ENCODE data around the gene RFX4.

- no peak for TF ChIP-seq SP1 (IDR thresholded peaks at IDR 0.05; ENCODE audit: low read depth)
- TF ChIP-seq POLR2A (IDR thresholded peaks at IDR 0.05; ENCODE audit: borderline replicate concordance, extremely low read depth, insufficient read depth, insufficient read length): no peak
- no peak for TF ChIP-seq CTCF (IDR thresholded peaks at IDR 0.05 in 2 of 3, conservative IDR thresholded peaks at IDR 0.05 in 1 of 3; ENCODE audit: borderline replicate concordance in 1 of 3, insufficient read depth in 1 of 3, low read depth in 2 of 3, low read length in 2 of 3)
- no peak for TF ChIP-seq CBX3 (IDR thresholded peaks at IDR 0.05; ENCODE audit: low read depth)
- no peak for TF ChIP-seq EZH2phosphoT487 (IDR thresholded peaks at IDR 0.05; ENCODE audit: borderline replicate concordance)
- no peak for TF ChIP-seq ZBTB33 (IDR thresholded peaks at IDR 0.05; ENCODE audit: extremely low read depth, insufficient replicate concordance, low read length)
- no peak for TF ChIP-seq REST (IDR thresholded peaks at IDR 0.05; ENCODE audit: low read depth)
- TF ChIP-seq RAD21 (IDR thresholded peaks at IDR 0.05; ENCODE audit: low read depth): no peak
- no peak for TF ChIP-seq POLR2AphosphoS5 (IDR thresholded peaks at IDR 0.05; ENCODE audit: low read depth, low read length)
- no peak for TF ChIP-seq SIN3A (IDR thresholded peaks at IDR 0.05; ENCODE audit: low read depth)
- no peak for TF ChIP-seq EZH2 (IDR thresholded peaks at IDR 0.05)
- no peak for TF ChIP-seq YY1 (IDR thresholded peaks at IDR 0.05; ENCODE audit: extremely low read depth, insufficient replicate concordance, low read depth, low read length)
- TF ChIP-seq ELF1 (IDR thresholded peaks at IDR 0.05; ENCODE audit: borderline replicate concordance, low read depth): no peak
Observed at GRCh38 chr12:106724934-106725333, 142.1 kb downstream of the RFX4 start.

Measured in HCT116 (cell line).